Measurements from ENCODE around the gene LAMP2.

LAMP2 gene

DNA sequence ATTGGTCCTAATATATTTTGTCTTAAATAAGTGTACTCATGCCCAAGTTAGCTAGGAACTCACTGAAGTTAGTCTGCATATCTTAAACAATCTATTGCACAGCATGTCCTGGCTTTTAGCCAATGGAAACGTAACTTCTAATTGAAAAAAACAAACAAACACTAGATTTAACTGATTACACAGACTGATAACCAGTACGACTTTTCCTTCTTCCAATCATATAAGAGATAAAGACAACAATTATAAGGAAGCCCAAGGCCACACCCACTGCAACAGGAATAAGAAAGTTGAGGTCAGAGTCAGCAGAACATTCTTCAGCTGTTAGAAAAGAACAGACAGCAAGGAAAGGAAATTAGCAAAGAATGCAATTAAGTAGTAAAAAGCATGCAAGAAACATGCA is 40.8 kb downstream of the LAMP2 start:
- no peak overlapping the region for H3K4me3 ChIP-seq (ENCODE audit: low read length)
- TF ChIP-seq ZNF274 (IDR thresholded peaks at IDR 0.05; ENCODE audit: low read depth, low read length) = no peak

DNA sequence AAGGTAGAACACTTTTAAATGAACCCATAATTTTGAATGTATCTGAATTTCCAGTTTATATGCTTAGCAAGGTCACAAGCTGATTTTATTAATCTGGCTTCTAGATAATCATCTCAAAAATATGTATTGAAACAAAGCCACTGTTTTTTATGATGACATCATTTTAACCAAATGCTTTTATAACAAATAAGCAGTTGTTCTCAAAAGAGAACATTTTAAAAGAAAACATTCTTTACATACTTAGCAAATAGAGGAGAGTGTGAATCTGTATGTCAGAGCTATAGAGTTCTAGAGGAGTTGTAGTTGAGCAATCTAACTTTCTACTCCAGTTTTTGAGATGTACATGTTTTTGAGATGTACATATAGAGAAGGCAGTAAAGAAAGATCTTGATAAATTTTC is 42.5 kb downstream of the LAMP2 start:
- TF ChIP-seq ZNF274 (IDR thresholded peaks at IDR 0.05; ENCODE audit: low read depth, low read length) = no peak
- H3K4me3 ChIP-seq (ENCODE audit: low read length) = no peak overlapping the region

DNA sequence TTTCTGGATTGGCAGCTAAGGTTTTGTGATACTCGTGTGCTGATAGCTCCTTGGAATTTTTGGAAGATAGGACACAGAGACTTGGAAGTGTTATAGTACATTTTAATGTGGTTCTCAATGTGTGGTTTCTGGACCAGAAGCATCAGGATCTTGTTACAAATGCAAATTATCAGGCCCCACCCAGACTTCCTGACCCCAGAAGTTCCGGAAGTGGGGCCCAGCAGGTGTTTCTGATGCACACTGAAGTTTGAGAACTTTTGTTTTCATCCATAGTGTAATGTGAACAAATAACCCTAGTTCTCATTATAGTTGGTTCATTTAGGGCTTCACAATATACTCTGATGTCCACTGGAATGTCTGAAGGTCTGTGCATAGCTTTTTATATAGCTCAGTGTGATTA is 49.6 kb downstream of the LAMP2 start:
- H3K4me3 ChIP-seq (ENCODE audit: low read length) = no peak overlapping the region
- no peak for TF ChIP-seq ZNF274 (IDR thresholded peaks at IDR 0.05; ENCODE audit: low read depth, low read length)

DNA sequence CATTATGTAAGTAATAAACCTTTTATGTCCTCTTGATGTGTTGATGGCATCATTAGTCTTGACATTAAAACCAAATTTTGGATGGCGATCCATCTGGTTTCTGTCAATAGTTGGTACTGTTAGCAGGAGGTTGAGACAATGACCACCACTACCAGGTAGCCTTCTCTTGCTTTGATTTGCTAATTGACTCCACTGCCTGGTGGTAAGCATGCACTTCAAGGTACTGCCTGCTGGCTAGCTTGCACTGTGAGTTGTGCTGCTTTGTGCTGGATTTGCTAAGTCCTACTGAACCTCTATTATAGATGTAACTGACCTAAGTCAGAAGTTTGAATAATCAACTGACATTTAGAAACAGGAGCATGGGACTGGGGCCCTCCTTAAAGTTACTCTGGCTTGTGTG is 60.9 kb downstream of the LAMP2 start:
- no peak for TF ChIP-seq ZNF274 (IDR thresholded peaks at IDR 0.05; ENCODE audit: low read depth, low read length)
- no peak overlapping the region for H3K4me3 ChIP-seq (ENCODE audit: low read length)

DNA sequence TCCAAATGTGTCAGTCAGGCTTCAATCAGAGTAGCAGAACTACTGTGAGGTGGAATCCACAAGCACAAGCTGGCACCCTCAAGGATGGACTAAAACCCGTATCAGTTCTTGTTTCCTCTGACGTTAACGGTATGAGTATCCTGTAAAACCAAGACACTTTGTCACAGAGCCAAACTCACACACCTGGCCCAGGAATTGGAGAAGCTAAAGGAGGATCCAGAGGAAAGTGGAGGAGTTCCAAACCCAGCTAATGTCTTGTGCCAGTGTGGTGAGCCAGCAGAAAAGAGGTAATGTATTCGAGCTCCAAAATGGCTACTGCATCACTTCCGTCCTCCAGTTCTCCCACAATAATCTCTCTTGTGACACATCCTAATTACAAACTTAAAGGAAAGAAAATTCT is 62.5 kb downstream of the LAMP2 start:
- no peak for TF ChIP-seq ZNF274 (IDR thresholded peaks at IDR 0.05; ENCODE audit: low read depth, low read length)
- no peak overlapping the region for H3K4me3 ChIP-seq (ENCODE audit: low read length)

DNA sequence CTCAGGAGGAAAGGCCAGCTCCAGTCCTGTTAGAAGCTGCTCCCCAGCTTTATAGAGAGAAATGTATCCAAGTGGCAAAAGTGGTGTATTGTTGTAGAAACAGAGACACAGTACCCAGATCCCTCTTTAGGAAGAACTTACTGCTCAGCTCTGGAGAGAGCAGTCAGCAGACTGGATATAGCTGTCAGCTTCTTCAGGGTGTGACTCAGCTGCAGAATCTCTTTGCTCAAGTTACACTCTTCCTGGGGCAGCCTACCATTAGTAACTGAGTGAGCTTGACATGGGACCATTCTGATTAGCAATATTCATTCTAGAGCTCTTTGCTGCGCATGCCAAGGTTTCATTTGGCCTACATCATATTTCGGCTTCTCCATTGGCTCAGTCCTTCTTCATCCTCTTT is 66.7 kb downstream of the LAMP2 start:
- no peak overlapping the region for H3K4me3 ChIP-seq (ENCODE audit: low read length)
- TF ChIP-seq ZNF274 (IDR thresholded peaks at IDR 0.05; ENCODE audit: low read depth, low read length) = no peak

DNA sequence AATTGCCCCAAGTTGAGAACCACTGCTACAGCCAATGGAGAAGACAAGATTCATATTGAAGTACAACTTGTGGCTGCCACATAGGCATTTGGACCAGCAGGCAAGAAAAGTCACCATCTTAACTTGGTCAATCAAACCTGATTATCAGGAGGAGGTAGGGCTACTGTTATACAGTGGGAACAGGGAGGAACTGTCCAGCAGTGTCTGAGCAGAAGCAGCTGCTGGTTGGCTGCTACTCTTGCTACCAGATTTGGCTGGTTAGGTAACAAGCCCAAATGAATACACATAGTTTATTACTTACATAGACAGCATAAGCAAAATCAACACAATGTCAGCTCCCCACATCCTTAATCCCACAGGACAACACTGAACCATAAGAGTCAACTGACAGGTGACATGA is 67.8 kb downstream of the LAMP2 start:
- no peak overlapping the region for H3K4me3 ChIP-seq (ENCODE audit: low read length)
- TF ChIP-seq ZNF274 (IDR thresholded peaks at IDR 0.05; ENCODE audit: low read depth, low read length) = no peak

DNA sequence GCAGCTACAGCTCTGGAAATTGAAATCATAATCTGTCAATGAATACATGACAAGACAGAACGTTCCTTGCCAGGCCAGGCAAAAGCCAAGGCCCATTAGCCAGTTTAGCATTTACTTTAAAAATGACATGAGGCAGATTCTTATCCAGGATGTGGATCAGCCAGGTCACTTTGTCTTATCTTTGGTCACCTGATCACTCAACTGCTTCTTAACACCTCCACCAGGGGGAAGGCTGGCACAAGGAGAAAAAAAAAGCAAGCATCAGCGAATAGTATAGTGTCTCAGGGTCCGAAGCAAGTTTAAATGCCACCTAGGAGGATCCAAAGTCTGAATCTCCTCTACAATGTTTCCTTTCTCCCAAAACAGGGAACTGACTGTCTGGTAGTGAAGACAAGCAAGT is 88.4 kb downstream of the LAMP2 start:
- H3K4me3 ChIP-seq (ENCODE audit: low read length) = no peak overlapping the region
- TF ChIP-seq ZNF274 (IDR thresholded peaks at IDR 0.05; ENCODE audit: low read depth, low read length) = no peak

DNA sequence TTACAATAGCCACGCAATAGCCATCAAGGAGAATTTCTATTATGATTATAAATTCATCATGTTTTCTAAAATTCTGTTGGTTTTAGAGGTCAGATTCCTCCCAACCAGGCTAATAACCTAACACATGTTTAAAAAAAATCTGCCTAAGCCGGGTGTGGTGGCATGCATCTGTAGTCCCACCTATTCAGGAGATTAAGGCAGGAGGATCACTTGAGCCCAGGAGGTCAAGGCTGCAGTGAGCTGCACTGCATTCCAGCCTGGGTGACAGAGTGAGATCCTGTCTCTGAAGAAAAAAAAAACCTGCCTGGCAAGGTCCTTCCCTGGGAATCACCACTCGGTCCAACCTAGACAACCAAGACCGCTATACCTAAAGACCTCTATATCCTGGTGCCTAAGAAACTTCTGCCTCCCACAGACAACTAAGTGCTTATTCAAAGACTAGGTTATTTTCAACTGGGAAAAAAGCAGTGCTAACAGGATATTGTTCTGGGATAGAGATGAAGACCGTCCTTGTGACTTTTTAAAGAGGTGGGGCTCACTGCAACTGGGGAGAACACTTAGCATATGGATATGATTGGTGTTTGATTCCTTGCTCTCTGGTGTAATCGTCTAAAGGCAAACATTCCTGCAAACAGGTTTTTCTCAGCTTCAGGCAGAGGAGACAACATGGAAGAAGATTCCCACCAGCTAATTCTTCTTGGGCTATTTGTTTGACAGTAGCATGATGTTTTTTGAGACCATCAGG is 89.0 kb downstream of the LAMP2 start:
- H3K4me3 ChIP-seq (ENCODE audit: low read length) = no peak overlapping the region
- no peak for TF ChIP-seq ZNF274 (IDR thresholded peaks at IDR 0.05; ENCODE audit: low read depth, low read length)

DNA sequence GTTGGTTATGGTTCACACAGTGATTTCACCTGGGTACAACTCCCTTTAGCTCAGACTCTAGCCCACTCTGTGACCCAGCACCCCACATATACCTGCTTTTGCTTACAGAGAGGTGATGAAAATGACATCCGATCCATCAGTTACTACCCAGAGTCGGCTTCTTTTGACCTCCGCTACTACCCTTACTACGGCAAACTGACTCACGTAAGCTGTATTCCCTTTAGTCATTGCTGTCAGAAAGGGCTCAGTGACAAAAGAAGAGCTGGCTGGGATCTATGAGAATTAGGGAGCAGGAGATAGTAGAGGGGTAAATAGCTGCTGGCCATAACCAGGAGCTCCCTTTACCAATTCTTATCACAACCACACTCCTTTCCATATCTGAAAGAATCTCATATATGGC is 90.5 kb downstream of the LAMP2 start:
- TF ChIP-seq ZNF274 (IDR thresholded peaks at IDR 0.05; ENCODE audit: low read depth, low read length) = no peak
- no peak overlapping the region for H3K4me3 ChIP-seq (ENCODE audit: low read length)

All from GM08714 (cell line).